B cell (primary cell): ENCODE data around the gene MBD6. TPM values are rescaled to one million over a fixed set of nuclear protein-coding genes. Genes with fewer than 3 reads are reported as not detected.

ENCODE experiments used
- ATAC-seq: fragments of 200-7000 bp; cut with Tn5 transposase; one replicate; pipeline ENCODE4 v1.10.0; 2021; ENCODE audit warnings: low read depth, mild to moderate bottlenecking, moderate number of reproducible peaks, moderate library complexity
- CTCF ChIA-PET: fragments of 350-600 bp; sonication (Branson Sonifier 250); formaldehyde crosslinking; loops from one replicate; lab custom pipeline; 2021; ENCODE audit warnings: antibody characterized with exemption, inconsistent platforms; lab: Charles Lee
- POLR2A ChIA-PET: fragments of 350-600 bp; sonication (Branson Sonifier 250); formaldehyde crosslinking; loops from one replicate; lab custom pipeline; 2021; ENCODE audit warnings: antibody characterized with exemption; lab: Charles Lee
- DNase-seq: peaks from one replicate; pipeline ENCODE4 v3.0.0; 2013
- H2AFZ ChIP-seq: 2 replicates; pipeline ENCODE4 v1.6.1; 2012; ENCODE audit warnings: mild to moderate bottlenecking, low read depth, low read length; ENCODE audit not compliant: insufficient read depth, poor library complexity, severe bottlenecking
- H3K27ac ChIP-seq, 2 donors: 1 replicate in 1 of 2; 2 replicates in 1 of 2; pipeline ENCODE4 v1.5.1; 2012 to 2013; ENCODE audit warnings: low read length in 2 of 2, mild to moderate bottlenecking in 2 of 2, moderate library complexity in 1 of 2
- H3K27me3 ChIP-seq, 4 experiments: fragments of 200-600 bp in 1 of 4; sonication (generic) in 1 of 4; replicated peaks in 1 of 4; 1 replicate in 2 of 4; 2 replicates in 2 of 4; pipeline versions ENCODE4 v1.6.1 to v1.7.0; 2013 to 2016; ENCODE audit warnings: low read length in 3 of 4, mild to moderate bottlenecking in 2 of 4, mixed read lengths in 1 of 4, moderate library complexity in 1 of 4; ENCODE audit not compliant: insufficient read depth in 4 of 4, control insufficient read depth in 3 of 4; ENCODE audit errors: control extremely low read depth in 1 of 4
- H3K36me3 ChIP-seq, 2 experiments: replicated peaks in 1 of 2; 1 replicate in 1 of 2; 2 replicates in 1 of 2; pipeline versions ENCODE4 v1.6.1 to v1.7.1; 2013; ENCODE audit warnings: low read length in 1 of 2; ENCODE audit not compliant: insufficient read depth in 2 of 2, control insufficient read depth in 1 of 2; ENCODE audit errors: control extremely low read depth in 1 of 2, extremely low read depth in 1 of 2
- H3K4me1 ChIP-seq, 2 donors: fragments of 200-600 bp in 1 of 2; sonication (generic) in 1 of 2; 1 replicate in 1 of 2; 2 replicates in 1 of 2; pipeline versions ENCODE4 v1.5.1 to v1.6.1; 2013 to 2017; ENCODE audit warnings: low read length in 2 of 2; ENCODE audit not compliant: control insufficient read depth in 2 of 2, insufficient read depth in 2 of 2
- H3K4me2 ChIP-seq: replicated peaks from 2 replicates; pipeline ENCODE3; 2012; ENCODE audit warnings: mild to moderate bottlenecking, low read depth, low read length; ENCODE audit not compliant: poor library complexity, severe bottlenecking
- H3K4me3 ChIP-seq, 5 experiments: fragments of 200-600 bp in 1 of 5; sonication (generic) in 1 of 5; 1 replicate in 3 of 5; 2 replicates in 2 of 5; pipeline versions ENCODE4 v1.5.1 to v1.7.0; 2011 to 2016; ENCODE audit warnings: low read length in 4 of 5, mild to moderate bottlenecking in 4 of 5, low read depth in 2 of 5, control low read depth in 1 of 5, moderate library complexity in 1 of 5; ENCODE audit not compliant: insufficient read depth in 1 of 5; ENCODE audit errors: control extremely low read depth in 1 of 5, extremely low read depth in 1 of 5
- H3K79me2 ChIP-seq: fragments of 200-600 bp; sonication (generic); one replicate; pipeline ENCODE4 v1.6.0; 2016; ENCODE audit warnings: low read length; ENCODE audit not compliant: control insufficient read depth, insufficient read depth
- H3K9ac ChIP-seq: fragments of 200-600 bp; sonication (generic); 2 replicates; pipeline ENCODE4 v1.6.1; 2017; ENCODE audit warnings: mild to moderate bottlenecking, low read length, moderate library complexity
- H3K9me3 ChIP-seq, 3 donors: one replicate each; pipeline versions ENCODE4 v1.6.1 to v1.7.1; 2013; ENCODE audit warnings: low read length in 2 of 3; ENCODE audit not compliant: control insufficient read depth in 2 of 3, insufficient read depth in 1 of 3; ENCODE audit errors: control extremely low read depth in 1 of 3
- H4K20me1 ChIP-seq: 2 replicates; pipeline ENCODE4 v1.6.0; 2012; ENCODE audit warnings: mild to moderate bottlenecking, low read length; ENCODE audit not compliant: insufficient read depth, control insufficient read depth, poor library complexity, severe bottlenecking
- H3K27ac Mint-ChIP-seq: one replicate; pipeline ENCODE4 v1.8.0; 2021; ENCODE audit warnings: mixed read lengths
- H3K27me3 Mint-ChIP-seq: one replicate; pipeline ENCODE4 v1.8.0; 2021; ENCODE audit warnings: mixed read lengths
- H3K4me1 Mint-ChIP-seq: one replicate; pipeline ENCODE4 v1.8.0; 2021; ENCODE audit warnings: mixed read lengths
- H3K4me3 Mint-ChIP-seq: one replicate; pipeline ENCODE4 v1.8.0; 2021; ENCODE audit warnings: mixed read lengths
- H3K9me3 Mint-ChIP-seq: one replicate; pipeline ENCODE4 v1.8.0; 2022; ENCODE audit warnings: mixed read lengths; ENCODE audit not compliant: insufficient read depth
- EZH2 ChIP-seq: IDR thresholded peaks from 2 replicates; pipeline ENCODE4 v1.6.1; 2012; ENCODE audit warnings: borderline replicate concordance, low read depth, mild to moderate bottlenecking, moderate library complexity, low read length; ENCODE audit not compliant: insufficient read depth, poor library complexity, severe bottlenecking
- WGBS: methylation state at CpG from one replicate; pipeline ENCODE4 v1.1.5; 2013; ENCODE audit warnings: missing lambda C conversion rate; ENCODE audit not compliant: insufficient coverage; 5-methylcytosine and 5-hydroxymethylcytosine counted together
- intact Hi-C: fragments of 100-400 bp; cut with micrococcal nuclease; formaldehyde crosslinking; loops from one replicate; pipeline ENCODE4 v1.10.0; 2022
- polyA plus RNA-seq: library from polyadenylated mRNA; depleted of rRNA; stranded (reverse); fragments of >200 nt; gene quantifications from 2 replicates; pipeline ENCODE4 v1.2.3, GENCODE V29; 2012
- total RNA-seq, 2 donors: library from RNA; stranded (reverse); fragments of 120-200 nt in 1 of 2; gene quantifications; 1 replicate in 1 of 2; 2 replicates in 1 of 2; pipeline versions ENCODE4 v1.2.3 to v1.2.4, GENCODE V29; 2013 to 2022
- TF ChIP-seq, protein P1 (sequence below): fragments of 200-600 bp; IDR thresholded peaks from one replicate; pipeline ENCODE4 v1.8.0; 2022; ENCODE audit warnings: antibody characterized with exemption, mild to moderate bottlenecking

MBD6 gene
- total and polyA plus RNA-seq, 2 donors (not counting 1 experiment from before 2014, with no cell fraction given), result 39.4 to 121 TPM

DNA sequence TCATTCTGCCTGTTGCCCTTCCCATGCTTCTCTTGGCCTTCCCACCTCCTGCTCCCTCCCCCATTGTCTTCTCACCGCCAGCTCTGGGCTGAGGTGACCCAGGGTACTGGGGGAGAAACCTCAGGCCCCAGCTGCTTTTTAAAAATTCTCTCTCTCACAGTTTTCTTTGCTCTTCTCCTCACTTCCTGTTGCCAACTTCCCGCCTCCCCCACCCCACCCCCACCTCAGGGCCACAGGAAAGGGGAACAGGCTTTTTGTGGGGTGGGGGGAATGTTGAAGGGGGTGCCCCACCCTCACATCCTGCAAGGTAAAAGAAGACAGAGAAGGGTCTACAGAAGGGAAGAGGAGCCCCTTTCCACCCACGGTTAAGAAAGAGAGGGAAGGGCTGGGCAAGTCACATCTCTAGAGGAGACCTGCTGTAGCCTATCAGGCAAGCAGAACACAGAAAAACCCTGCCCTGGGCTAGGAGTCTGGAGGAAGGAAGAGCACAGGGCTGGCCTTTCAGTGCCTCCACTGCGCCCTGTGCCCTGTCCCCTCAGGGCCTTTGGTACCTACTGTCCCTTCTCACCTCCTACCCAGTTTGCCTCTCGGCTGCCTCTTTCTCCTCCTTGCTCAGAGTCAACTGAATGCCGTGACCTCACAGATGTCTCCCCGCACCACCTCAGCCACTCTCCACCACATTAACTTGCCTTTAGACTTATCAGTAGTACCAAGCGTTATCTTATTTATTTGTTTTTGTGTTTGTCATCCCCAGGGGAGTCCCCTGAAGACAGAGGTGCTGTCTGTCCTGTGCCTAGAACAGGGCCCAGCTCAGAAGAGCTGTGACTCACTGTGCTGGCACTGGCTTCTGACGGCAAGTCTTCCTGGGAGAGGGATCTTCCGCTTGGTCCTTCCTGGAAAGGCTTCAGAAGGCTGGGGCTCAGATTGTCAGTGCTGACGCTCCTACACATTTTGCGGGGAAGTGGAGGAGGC, 44.6 kb upstream of the MBD6 start:
- ChIA-PET POLR2A (interaction anchor here (1.0 to 5.3 kb wide), 6 partner anchors 8 to 42 kb away, joined by 3 to 39 read pairs (median 8); partner anchors contain the start of gene DDIT3), CTCF (interaction anchor here (0.6 to 10.4 kb wide), 8 partner anchors 9 to 252 kb away, joined by 3 to 166 read pairs (median 6); partner anchors contain the start of genes DDIT3, GLI1 and MARS1)
- peak overlapping the region; percentile 91 to 99 for H3K27ac ChIP-seq
- TF ChIP-seq, protein P1, sequence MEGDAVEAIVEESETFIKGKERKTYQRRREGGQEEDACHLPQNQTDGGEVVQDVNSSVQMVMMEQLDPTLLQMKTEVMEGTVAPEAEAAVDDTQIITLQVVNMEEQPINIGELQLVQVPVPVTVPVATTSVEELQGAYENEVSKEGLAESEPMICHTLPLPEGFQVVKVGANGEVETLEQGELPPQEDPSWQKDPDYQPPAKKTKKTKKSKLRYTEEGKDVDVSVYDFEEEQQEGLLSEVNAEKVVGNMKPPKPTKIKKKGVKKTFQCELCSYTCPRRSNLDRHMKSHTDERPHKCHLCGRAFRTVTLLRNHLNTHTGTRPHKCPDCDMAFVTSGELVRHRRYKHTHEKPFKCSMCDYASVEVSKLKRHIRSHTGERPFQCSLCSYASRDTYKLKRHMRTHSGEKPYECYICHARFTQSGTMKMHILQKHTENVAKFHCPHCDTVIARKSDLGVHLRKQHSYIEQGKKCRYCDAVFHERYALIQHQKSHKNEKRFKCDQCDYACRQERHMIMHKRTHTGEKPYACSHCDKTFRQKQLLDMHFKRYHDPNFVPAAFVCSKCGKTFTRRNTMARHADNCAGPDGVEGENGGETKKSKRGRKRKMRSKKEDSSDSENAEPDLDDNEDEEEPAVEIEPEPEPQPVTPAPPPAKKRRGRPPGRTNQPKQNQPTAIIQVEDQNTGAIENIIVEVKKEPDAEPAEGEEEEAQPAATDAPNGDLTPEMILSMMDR, result no peak
- TF ChIP-seq EZH2, result no peak
- H3K27me3 Mint-ChIP-seq, result no peaks in the 10 kb centered on the region
- H3K4me3 Mint-ChIP-seq, result peak overlapping the region; percentile 99
- H3K4me1 Mint-ChIP-seq, result peaks cover 79% of the 10 kb centered on the region
- ATAC-seq, result peak; percentile 50
- H3K9me3 ChIP-seq, result no peaks in the 10 kb centered on the region
- peaks cover 73% of the 10 kb centered on the region for H3K79me2 ChIP-seq
- peak overlapping the region; percentile 88 for H3K9ac ChIP-seq
- peaks cover 62 to 87% of the 10 kb centered on the region in 2 donors for H3K4me1 ChIP-seq
- H3K9me3 Mint-ChIP-seq, result no peaks in the 10 kb centered on the region
- intact Hi-C loops, result loop anchor here (2.0 to 5.0 kb wide), 2 partner anchors 45 to 144 kb away; partner anchors contain the start of gene MBD6
- peak; percentile 72 for DNase-seq
- H3K4me3 ChIP-seq, result peak overlapping the region; percentile 78 to 94 (median 85)
- H3K27ac Mint-ChIP-seq, result peak overlapping the region; percentile 98
- peak overlapping the region; percentile 95 for H3K4me2 ChIP-seq
- peaks cover 11% of the 10 kb centered on the region for H4K20me1 ChIP-seq
- H3K27me3 ChIP-seq, result no peaks in the 10 kb centered on the region
- peaks cover 2 to 20% of the 10 kb centered on the region in 2 experiments for H3K36me3 ChIP-seq
- WGBS, result 45% methylated on average over 7 of the region's 12 CpGs
- peak overlapping the region; percentile 53 for H2AFZ ChIP-seq
